ENCODE data around the gene ATP5MC2. TPM values are rescaled to one million over a fixed set of nuclear protein-coding genes. Genes with fewer than 3 reads are reported as not detected.

Gene ATP5MC2
- total and polyA plus RNA-seq, 9 of the 15 experiments (the other 6 are each of a cell fraction or from before 2014, with no cell fraction given), result 314 to 1,208 (median 468) TPM

DNA sequence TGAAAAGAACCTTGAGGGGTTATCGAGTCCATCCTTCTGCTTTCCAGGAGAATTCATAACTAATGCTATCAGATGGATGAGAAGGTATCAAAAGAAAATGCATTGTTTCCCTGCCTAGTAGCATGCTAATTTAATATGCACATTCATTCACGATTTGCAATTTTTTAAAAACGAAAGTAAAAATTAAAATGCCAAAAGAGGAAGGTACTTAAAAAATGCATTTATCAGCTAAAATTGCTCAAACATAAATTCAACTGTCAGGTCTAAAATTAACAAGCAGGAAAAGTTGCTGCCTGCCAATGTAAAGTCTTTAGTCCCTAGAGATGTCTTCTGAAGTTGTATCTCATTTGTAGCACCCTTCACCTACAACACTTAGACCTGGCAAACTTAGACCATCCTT, 57.6 kb downstream of the ATP5MC2 start (continued):
- TF ChIP-seq MAFG (tag; conservative IDR thresholded peaks at IDR 0.05) (peak; percentile 67), SMC3 (conservative IDR thresholded peaks at IDR 0.05; ENCODE audit: insufficient read depth, low read depth, low read length) (no peak), ZNF384 (IDR thresholded peaks at IDR 0.05; ENCODE audit: low read depth, low read length) (no peak), SREBF2 (CRISPR knock-in tag; IDR thresholded peaks at IDR 0.05) (no peak), SIN3A (IDR thresholded peaks at IDR 0.05; ENCODE audit: borderline replicate concordance in 2 of 2, control insufficient read depth in 1 of 2, low read depth in 2 of 2, low read length in 2 of 2) (no peak), NELFE (IDR thresholded peaks at IDR 0.05; ENCODE audit: insufficient read depth, insufficient read length) (no peak), SRSF1 (IDR thresholded peaks at IDR 0.05; ENCODE audit: low read depth, low read length) (no peak), FOXK1 (CRISPR knock-in tag; IDR thresholded peaks at IDR 0.05; ENCODE audit: borderline replicate concordance) (no peak), PCBP1 (IDR thresholded peaks at IDR 0.05; ENCODE audit: low read depth, low read length, poor library complexity, severe bottlenecking) (no peak)
- TF ChIP-seq, protein P1, sequence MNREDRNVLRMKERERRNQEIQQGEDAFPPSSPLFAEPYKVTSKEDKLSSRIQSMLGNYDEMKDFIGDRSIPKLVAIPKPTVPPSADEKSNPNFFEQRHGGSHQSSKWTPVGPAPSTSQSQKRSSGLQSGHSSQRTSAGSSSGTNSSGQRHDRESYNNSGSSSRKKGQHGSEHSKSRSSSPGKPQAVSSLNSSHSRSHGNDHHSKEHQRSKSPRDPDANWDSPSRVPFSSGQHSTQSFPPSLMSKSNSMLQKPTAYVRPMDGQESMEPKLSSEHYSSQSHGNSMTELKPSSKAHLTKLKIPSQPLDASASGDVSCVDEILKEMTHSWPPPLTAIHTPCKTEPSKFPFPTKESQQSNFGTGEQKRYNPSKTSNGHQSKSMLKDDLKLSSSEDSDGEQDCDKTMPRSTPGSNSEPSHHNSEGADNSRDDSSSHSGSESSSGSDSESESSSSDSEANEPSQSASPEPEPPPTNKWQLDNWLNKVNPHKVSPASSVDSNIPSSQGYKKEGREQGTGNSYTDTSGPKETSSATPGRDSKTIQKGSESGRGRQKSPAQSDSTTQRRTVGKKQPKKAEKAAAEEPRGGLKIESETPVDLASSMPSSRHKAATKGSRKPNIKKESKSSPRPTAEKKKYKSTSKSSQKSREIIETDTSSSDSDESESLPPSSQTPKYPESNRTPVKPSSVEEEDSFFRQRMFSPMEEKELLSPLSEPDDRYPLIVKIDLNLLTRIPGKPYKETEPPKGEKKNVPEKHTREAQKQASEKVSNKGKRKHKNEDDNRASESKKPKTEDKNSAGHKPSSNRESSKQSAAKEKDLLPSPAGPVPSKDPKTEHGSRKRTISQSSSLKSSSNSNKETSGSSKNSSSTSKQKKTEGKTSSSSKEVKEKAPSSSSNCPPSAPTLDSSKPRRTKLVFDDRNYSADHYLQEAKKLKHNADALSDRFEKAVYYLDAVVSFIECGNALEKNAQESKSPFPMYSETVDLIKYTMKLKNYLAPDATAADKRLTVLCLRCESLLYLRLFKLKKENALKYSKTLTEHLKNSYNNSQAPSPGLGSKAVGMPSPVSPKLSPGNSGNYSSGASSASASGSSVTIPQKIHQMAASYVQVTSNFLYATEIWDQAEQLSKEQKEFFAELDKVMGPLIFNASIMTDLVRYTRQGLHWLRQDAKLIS (CRISPR knock-in tag; IDR thresholded peaks at IDR 0.05), result no peak
- TF ChIP-seq, protein P2, sequence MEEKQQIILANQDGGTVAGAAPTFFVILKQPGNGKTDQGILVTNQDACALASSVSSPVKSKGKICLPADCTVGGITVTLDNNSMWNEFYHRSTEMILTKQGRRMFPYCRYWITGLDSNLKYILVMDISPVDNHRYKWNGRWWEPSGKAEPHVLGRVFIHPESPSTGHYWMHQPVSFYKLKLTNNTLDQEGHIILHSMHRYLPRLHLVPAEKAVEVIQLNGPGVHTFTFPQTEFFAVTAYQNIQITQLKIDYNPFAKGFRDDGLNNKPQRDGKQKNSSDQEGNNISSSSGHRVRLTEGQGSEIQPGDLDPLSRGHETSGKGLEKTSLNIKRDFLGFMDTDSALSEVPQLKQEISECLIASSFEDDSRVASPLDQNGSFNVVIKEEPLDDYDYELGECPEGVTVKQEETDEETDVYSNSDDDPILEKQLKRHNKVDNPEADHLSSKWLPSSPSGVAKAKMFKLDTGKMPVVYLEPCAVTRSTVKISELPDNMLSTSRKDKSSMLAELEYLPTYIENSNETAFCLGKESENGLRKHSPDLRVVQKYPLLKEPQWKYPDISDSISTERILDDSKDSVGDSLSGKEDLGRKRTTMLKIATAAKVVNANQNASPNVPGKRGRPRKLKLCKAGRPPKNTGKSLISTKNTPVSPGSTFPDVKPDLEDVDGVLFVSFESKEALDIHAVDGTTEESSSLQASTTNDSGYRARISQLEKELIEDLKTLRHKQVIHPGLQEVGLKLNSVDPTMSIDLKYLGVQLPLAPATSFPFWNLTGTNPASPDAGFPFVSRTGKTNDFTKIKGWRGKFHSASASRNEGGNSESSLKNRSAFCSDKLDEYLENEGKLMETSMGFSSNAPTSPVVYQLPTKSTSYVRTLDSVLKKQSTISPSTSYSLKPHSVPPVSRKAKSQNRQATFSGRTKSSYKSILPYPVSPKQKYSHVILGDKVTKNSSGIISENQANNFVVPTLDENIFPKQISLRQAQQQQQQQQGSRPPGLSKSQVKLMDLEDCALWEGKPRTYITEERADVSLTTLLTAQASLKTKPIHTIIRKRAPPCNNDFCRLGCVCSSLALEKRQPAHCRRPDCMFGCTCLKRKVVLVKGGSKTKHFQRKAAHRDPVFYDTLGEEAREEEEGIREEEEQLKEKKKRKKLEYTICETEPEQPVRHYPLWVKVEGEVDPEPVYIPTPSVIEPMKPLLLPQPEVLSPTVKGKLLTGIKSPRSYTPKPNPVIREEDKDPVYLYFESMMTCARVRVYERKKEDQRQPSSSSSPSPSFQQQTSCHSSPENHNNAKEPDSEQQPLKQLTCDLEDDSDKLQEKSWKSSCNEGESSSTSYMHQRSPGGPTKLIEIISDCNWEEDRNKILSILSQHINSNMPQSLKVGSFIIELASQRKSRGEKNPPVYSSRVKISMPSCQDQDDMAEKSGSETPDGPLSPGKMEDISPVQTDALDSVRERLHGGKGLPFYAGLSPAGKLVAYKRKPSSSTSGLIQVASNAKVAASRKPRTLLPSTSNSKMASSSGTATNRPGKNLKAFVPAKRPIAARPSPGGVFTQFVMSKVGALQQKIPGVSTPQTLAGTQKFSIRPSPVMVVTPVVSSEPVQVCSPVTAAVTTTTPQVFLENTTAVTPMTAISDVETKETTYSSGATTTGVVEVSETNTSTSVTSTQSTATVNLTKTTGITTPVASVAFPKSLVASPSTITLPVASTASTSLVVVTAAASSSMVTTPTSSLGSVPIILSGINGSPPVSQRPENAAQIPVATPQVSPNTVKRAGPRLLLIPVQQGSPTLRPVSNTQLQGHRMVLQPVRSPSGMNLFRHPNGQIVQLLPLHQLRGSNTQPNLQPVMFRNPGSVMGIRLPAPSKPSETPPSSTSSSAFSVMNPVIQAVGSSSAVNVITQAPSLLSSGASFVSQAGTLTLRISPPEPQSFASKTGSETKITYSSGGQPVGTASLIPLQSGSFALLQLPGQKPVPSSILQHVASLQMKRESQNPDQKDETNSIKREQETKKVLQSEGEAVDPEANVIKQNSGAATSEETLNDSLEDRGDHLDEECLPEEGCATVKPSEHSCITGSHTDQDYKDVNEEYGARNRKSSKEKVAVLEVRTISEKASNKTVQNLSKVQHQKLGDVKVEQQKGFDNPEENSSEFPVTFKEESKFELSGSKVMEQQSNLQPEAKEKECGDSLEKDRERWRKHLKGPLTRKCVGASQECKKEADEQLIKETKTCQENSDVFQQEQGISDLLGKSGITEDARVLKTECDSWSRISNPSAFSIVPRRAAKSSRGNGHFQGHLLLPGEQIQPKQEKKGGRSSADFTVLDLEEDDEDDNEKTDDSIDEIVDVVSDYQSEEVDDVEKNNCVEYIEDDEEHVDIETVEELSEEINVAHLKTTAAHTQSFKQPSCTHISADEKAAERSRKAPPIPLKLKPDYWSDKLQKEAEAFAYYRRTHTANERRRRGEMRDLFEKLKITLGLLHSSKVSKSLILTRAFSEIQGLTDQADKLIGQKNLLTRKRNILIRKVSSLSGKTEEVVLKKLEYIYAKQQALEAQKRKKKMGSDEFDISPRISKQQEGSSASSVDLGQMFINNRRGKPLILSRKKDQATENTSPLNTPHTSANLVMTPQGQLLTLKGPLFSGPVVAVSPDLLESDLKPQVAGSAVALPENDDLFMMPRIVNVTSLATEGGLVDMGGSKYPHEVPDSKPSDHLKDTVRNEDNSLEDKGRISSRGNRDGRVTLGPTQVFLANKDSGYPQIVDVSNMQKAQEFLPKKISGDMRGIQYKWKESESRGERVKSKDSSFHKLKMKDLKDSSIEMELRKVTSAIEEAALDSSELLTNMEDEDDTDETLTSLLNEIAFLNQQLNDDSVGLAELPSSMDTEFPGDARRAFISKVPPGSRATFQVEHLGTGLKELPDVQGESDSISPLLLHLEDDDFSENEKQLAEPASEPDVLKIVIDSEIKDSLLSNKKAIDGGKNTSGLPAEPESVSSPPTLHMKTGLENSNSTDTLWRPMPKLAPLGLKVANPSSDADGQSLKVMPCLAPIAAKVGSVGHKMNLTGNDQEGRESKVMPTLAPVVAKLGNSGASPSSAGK (IDR thresholded peaks at IDR 0.05), result no peak
- TF ChIP-seq, protein P3, sequence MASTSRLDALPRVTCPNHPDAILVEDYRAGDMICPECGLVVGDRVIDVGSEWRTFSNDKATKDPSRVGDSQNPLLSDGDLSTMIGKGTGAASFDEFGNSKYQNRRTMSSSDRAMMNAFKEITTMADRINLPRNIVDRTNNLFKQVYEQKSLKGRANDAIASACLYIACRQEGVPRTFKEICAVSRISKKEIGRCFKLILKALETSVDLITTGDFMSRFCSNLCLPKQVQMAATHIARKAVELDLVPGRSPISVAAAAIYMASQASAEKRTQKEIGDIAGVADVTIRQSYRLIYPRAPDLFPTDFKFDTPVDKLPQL (IDR thresholded peaks at IDR 0.05; ENCODE audit: extremely low read depth, insufficient read length), result no peak

Measured in K562 (cell line).